NCI-H2196 treated with DMSO at 0.1 percent for 48 hours (cell line): Measurements from ENCODE around the gene FAM210A.
"Not testable (repeated sequence)": the region's sequence is repeated elsewhere in the genome, so short reads cannot be mapped to it uniquely, and the experiment has no call there.

ENCODE experiments used
- DNase-seq: peaks from one replicate; lab custom pipeline; 2025; ENCODE audit not compliant: unreplicated experiment; lab: John Stamatoyannopoulos, UW

FAM210A gene

DNA sequence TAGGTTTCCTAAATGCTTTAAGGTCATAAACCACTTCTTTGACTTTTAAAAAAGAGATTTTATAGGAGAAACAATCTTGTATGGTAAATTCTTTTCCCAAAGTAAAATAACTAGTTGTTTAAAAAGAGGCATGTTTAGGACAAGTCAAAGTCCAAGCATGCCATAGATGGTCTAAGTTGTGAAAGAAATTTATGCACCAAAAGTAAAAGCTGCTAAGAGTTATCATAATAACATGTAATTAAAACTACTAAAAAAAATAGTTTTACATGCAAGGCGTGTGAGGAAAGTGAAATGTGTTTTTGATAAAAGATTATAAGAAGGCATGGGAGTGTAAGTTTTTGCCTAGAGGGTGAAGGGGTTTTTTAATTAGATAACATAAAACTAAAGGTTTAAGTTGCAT, 22.5 kb downstream of the FAM210A start:
- no peak for DNase-seq

- no peak for DNase-seq
Observed at GRCh38 chr18:13700153-13700552, 26.2 kb downstream of the FAM210A start.

- DNase-seq: no peak
Observed at GRCh38 chr18:13696961-13697360, 29.4 kb downstream of the FAM210A start.

GRCh38 chr18:13695337-13695736, 31.0 kb downstream of the FAM210A start:
- DNase-seq: not testable (repeated sequence)

GRCh38 chr18:13690060-13690459, 36.3 kb downstream of the FAM210A start:
- DNase-seq: not testable (repeated sequence)

DNA sequence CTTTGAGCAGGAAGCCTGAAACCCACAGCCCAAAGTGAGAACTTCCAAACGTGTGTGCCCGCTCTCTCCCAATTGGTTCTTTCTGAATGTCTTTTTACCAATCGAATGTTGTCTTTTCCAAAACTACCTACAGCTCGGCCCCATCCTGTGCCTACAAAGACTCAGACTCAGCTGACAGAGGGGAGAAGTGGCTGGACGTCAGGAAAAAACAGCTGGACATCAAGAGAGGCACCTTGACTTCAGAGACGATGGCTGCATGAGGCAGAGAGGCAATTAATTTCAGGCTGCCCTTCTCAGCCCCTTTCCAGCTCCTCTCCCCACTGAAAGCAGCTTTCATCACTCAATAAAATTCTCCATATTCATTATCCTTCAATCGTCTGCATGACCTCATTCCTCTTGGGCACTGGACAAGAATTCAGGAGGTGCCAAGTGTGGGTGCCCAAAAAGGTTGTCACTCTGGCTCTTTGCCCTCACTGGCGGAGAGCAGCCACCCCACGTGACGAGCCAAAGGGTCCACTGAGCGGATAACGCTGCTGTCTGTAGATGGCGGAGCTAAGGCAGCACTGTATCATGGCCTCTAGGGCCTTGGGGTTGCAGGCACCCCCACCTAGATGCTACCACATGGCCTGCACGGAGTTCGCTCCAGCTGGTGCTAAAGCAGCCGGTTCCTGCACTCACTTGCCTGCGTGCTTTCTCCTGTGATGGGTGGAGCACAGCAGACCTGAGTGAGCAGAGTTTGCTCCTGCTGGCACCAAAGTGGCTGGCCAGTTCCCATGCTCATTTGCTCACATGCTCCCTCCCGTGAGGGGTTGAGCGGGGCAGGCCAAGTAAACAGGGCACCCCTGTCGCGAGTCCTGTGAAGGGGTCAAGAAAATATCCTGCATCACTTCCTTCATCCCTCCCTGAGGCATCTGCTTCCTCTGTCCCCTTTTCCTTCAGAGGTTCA, 37.9 kb downstream of the FAM210A start:
- DNase-seq: no peak

- DNase-seq: no peak
Observed at GRCh38 chr18:13684546-13684945, 41.8 kb downstream of the FAM210A start.

DNA sequence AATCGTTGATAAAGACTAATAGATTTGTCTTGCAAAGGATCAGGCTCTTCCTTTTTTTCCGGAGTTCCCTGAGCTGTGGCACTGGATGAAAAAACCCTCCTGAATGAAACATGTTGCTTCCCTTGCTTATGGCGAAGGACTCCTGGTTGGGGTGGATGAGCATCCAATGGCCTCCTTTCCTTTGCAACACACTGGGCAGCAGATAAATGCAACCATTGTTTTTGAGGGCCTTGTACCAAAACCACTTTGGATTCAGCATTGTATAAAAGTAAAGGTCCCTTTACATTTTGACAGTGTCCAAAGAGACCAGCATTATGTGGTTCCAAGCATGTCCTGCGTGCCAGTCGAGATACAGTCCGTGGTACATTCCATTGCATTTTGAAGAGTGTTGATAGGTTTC, 44.7 kb downstream of the FAM210A start:
- DNase-seq: no peak

DNA sequence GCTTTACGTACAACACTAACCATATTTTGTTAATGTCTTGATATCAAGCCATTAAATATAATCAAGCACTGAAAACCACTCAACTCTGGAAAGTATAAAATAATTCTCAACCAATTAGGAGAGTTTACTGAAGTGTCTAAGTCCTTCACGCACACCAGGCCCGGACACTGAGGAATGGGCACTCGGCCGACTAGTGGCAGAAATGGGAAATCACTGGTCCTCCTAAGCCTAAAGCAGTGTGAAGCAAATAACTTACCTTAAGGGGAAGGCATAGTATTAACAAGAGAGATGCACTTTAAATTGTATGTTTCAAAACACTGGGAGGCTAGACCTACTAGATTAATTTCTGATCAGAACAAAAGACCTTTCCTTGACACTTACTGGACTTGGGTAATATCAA, 45.7 kb downstream of the FAM210A start:
- no peak for DNase-seq

DNA sequence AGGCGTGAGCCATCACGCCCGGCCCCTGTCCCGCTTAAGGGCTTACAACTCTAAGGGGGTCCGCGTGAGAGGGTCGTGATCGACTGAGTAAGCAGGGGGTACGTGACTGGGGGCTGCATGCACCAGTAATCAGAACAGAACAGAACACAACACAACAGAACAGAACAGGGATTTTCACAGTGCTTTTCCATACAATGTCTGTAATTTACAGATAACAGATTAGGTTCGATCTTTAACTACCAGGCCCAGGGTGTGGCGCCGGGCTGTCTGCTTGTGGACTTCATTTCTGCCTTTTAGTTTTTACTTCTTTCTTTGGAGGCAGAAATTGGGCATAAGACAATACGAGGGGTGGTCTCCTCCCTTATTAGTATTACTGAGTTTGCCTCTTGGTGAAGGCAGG, 49.0 kb downstream of the FAM210A start:
- DNase-seq: not testable (repeated sequence)

- DNase-seq: no peak
Observed at GRCh38 chr18:13676471-13676870, 49.9 kb downstream of the FAM210A start.

GRCh38 chr18:13672657-13673056, 53.7 kb downstream of the FAM210A start:
- no peak for DNase-seq

GRCh38 chr18:13661779-13662256, 64.5 kb downstream of the FAM210A start:
- DNase-seq: no peak

- DNase-seq: no peak
Observed at GRCh38 chr18:13661051-13661778, 65.1 kb downstream of the FAM210A start.

- no peak for DNase-seq
Observed at GRCh38 chr18:13660510-13660909, 65.8 kb downstream of the FAM210A start.

- DNase-seq: no peak
Observed at GRCh38 chr18:13658436-13659204, 67.7 kb downstream of the FAM210A start.

DNA sequence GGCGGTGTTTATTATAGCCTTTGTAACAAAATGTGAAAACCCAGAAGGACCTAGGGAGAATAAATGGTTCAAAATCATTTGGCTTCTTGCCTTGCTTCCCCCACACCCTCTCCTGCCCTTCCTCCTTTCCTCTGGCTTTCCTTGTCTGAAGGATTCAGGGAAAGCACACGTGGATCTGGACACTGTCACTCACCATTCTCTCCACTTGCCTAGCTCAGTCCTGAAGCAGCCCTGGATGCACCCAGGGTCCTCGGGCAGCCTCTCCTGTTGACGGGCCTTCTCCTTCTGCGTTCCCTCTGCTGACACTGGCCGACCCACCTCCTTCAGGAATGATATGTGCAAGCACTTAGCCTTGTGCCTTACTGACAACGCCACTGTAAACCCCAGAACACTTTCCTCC, 68.4 kb downstream of the FAM210A start:
- no peak for DNase-seq

GRCh38 chr18:13653746-13654433, 72.5 kb downstream of the FAM210A start:
- DNase-seq: no peak

DNA sequence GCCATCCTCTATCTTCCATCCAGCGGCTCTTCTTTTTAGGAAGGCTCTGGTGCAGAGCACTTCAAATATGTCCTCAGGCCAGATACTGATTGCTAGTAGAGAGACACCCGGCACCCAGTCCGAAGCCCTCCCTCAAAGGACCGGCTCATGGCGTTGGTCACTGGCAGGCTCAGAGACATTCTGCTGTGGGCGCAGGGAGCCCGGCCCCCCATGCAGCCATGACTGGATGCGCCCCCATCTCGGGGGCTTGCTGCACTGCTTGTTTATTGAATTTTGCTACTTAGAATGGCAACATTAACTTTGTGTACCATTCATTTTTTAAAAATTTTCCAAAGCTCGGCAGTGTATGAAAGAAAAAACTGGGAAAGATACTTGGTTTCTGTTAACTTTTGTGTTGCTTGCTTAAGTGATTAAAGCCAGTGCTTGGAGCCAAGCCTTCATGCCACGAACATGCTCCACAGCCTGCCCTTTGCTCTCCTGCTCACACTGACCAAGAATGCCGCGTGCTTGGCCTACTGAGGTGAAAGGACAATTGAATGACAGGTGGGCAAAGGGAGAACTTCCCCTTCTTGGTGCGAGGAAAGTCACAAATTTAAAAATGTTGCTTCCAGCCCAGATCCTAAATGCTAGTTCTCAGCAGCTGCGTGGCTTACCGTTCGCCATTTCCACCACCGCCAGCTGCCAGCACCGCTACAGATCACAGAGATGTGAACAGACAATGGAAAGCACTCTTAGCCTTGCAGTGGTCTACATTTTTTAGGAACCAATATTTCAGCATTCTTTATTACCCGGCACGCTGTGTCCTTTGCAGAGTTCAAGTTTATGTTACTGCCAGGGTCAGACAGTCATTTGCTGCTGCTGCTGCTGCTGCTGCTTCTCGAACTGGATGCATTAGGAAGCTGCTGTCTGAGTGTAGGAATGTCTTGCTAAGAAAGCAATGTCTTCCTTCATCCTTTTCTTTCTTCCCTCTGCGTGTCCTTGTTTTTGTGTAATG, 76.7 kb downstream of the FAM210A start:
- no peak for DNase-seq
